ENCODE data around the gene INTS13.

The INTS13 gene

DNA sequence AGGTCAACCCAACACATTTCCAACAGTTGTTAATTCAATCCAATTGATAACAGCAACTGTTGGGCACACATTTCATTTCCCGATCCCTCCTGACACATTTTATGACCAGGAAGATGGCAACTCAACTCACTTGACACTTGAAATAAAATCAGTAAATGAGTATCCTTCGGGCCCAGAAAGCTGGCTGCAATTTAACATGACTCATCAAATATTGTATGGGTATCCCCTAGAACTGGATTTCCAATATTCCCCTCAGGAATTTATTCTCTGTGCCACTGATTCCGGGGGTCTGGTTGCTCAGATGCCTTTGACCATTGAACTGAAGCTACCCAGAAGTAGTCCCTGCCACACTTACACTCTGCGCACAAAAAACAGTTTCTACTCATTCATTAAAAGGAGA is 42.1 kb downstream of the INTS13 start:
- no peak for TF ChIP-seq CTCF (IDR thresholded peaks at IDR 0.05; ENCODE audit: insufficient read depth, low read length, missing control alignments)
- no peak for DNase-seq (ENCODE audit: low read depth, low spot score)
- H3K4me3 ChIP-seq (ENCODE audit: low read depth, low read length): no peak overlapping the region
- CTCF ChIA-PET: interaction anchor here (0.7 to 7.1 kb wide), 2 partner anchors 9 to 16 kb away, joined by 3 to 78 read pairs; no protein-coding TSS in a partner anchor
- POLR2A ChIA-PET: no interaction called here

DNA sequence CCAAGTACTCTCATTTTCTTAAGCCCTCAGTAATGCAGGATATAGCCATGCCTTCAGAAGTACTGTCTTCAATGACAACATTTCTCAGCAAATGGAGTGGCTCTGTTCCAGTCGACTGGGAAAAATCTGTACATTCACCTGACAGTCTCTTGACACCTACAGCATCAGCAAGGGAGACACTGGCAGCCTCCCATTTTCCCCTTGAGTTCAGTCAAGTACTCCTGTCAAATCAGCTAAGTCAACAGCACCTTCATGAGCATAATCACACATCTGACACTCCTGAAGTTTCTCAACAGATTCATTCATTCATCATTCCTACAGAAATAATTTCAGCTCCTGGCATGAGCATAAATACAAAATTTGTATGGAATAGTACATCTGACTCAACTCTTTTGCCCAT is 46.1 kb downstream of the INTS13 start:
- POLR2A ChIA-PET: no interaction called here

GRCh38 chr12:26890784-26891183 is 47.0 kb downstream of the INTS13 start:
- CTCF ChIA-PET: interaction anchor here (1.3 to 1.5 kb wide), 5 partner anchors 9 to 27 kb away, joined by 3 to 4 read pairs (median 3); no protein-coding TSS in a partner anchor
- POLR2A ChIA-PET: no interaction called here
- no peak for DNase-seq (ENCODE audit: low read depth, low spot score)
- H3K4me3 ChIP-seq (ENCODE audit: low read depth, low read length): no peak overlapping the region
- no peak for TF ChIP-seq CTCF (IDR thresholded peaks at IDR 0.05; ENCODE audit: insufficient read depth, low read length, missing control alignments)

More for the DNA sequence above, 46.1 kb downstream of the INTS13 start:
- H3K4me3 ChIP-seq (ENCODE audit: low read depth, low read length): no peak overlapping the region
- DNase-seq (ENCODE audit: low read depth, low spot score): no peak
- TF ChIP-seq CTCF (IDR thresholded peaks at IDR 0.05; ENCODE audit: insufficient read depth, low read length, missing control alignments): no peak
- CTCF ChIA-PET: interaction anchor here (0.7 to 1.5 kb wide), 4 partner anchors 8 to 794 kb away, joined by 3 to 4 read pairs (median 3); no protein-coding TSS in a partner anchor

DNA sequence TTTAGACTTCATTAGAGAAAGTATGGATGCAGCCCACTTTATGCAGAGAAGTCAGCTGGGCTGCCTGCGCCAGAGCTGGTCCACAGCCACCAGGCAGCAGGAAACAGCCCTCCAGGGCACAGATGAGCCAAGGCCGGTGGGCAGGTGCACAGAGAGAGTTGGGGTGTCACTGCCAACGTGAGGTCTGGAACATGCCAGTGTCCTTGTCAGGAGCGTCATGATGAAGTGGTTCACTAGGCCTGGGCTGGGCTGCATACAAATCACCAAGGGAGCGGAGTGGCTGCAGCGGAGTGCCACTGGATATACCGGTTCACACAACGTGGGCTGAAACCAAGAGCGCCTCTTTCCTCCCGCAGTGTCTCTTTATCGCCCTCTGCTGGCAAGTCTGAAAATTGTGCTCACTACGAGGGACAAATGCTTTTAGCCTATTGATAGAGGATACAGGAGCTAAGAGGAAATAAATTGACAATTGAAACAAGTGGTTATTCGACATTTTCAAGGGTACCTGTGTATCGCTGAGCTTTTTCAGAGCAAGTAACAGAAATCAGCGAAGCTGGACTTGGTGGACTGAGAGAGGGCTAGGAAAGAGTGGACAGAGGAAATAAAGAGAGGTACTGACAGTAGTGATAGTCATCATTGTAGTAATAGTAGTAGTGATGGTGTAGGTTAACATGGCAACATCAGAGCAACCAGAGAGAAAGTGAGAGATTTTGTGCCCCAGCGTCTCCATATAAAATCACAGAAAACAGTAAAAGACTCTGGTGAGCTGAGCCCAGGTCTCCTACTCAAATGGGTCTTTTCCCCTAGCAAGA is 52.8 kb downstream of the INTS13 start:
- POLR2A ChIA-PET: no interaction called here
- DNase-seq (ENCODE audit: low read depth, low spot score): peak; percentile 4
- peak; percentile 94 for TF ChIP-seq CTCF (IDR thresholded peaks at IDR 0.05; ENCODE audit: insufficient read depth, low read length, missing control alignments)
- CTCF ChIA-PET: interaction anchor here (0.6 to 6.2 kb wide), 52 partner anchors 9 to 613 kb away, joined by 3 to 78 read pairs (median 5); no protein-coding TSS in a partner anchor
- H3K4me3 ChIP-seq (ENCODE audit: low read depth, low read length): no peak overlapping the region

DNA sequence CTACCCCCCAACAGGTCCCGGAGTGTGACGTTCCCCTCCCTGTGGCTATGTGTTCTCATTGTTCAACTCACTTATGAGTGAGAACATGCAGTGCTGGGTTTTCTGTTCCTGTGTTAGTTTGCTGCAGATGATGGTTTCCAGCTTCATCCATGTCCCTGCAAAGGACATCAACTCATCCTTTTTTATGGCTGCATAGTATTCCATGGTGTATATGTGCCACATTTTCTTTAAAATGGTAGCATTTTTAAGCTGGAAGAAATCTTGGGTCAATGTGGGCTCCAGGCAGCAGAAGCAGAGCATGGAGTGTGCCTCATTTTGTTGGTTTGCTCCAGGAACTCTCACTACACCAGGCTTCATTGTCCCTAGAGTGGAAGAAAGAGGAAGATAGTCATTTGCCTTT is 57.2 kb downstream of the INTS13 start:
- ChIA-PET CTCF (interaction anchor here (0.9 to 2.2 kb wide), 7 partner anchors 8 to 425 kb away, joined by 3 to 10 read pairs (median 3); no protein-coding TSS in a partner anchor), POLR2A (no interaction called here)
- no peak overlapping the region for H3K4me3 ChIP-seq (ENCODE audit: low read depth, low read length)
- no peak for TF ChIP-seq CTCF (IDR thresholded peaks at IDR 0.05; ENCODE audit: insufficient read depth, low read length, missing control alignments)
- no peak for DNase-seq (ENCODE audit: low read depth, low spot score)

- no peak overlapping the region for H3K4me3 ChIP-seq (ENCODE audit: low read depth, low read length)
- ChIA-PET POLR2A (no interaction called here), CTCF (interaction anchor here (0.8 to 2.2 kb wide), 9 partner anchors 8 to 249 kb away, joined by 3 to 10 read pairs (median 3); no protein-coding TSS in a partner anchor)
- TF ChIP-seq CTCF (IDR thresholded peaks at IDR 0.05; ENCODE audit: insufficient read depth, low read length, missing control alignments): no peak
- no peak for DNase-seq (ENCODE audit: low read depth, low spot score)
Observed at GRCh38 chr12:26878661-26879119, 59.1 kb downstream of the INTS13 start.

All from AG04449 (cell line).